Measurements from ENCODE around the gene GPNMB. TPM values are rescaled to one million over a fixed set of nuclear protein-coding genes. Genes with fewer than 3 reads are reported as not detected.
A peak's percentile ranks its signal among the peaks of the same experiment; 100 is the strongest.

The GPNMB gene
- total and polyA plus RNA-seq, 2 of the 13 experiments (the other 11 are each of a cell fraction or from before 2014, with no cell fraction given): 1.1 to 1.6 TPM

GRCh38 chr7:23273141-23273599 is 26.6 kb downstream of the GPNMB start (continued):
- TF ChIP-seq STAT6 (CRISPR knock-in tag; IDR thresholded peaks at IDR 0.05; ENCODE audit: borderline replicate concordance) (no peak), ZEB1 (IDR thresholded peaks at IDR 0.05; ENCODE audit: insufficient replicate concordance, low read depth) (no peak), REST (IDR thresholded peaks at IDR 0.05; ENCODE audit: borderline replicate concordance in 1 of 2, low read depth in 1 of 2, low read length in 2 of 2) (no peak), REL (CRISPR knock-in tag; conservative IDR thresholded peaks at IDR 0.05) (no peak), MBNL3 (CRISPR knock-in tag; conservative IDR thresholded peaks at IDR 0.05) (no peak), IRX3 (CRISPR knock-in tag; IDR thresholded peaks at IDR 0.05; ENCODE audit: borderline replicate concordance, low read depth) (no peak), ZNF24 (IDR thresholded peaks at IDR 0.05) (no peak), RARG (CRISPR knock-in tag; IDR thresholded peaks at IDR 0.05; ENCODE audit: low read depth) (no peak), PHF21A (CRISPR knock-in tag; IDR thresholded peaks at IDR 0.05) (no peak), CSRNP1 (CRISPR knock-in tag; IDR thresholded peaks at IDR 0.05) (0 out of 2 replicates have a peak, but pooled peaks have one; percentile 43), NR2C2 (CRISPR knock-in tag; IDR thresholded peaks at IDR 0.05; ENCODE audit: borderline replicate concordance) (no peak), ZFP41 (CRISPR knock-in tag; IDR thresholded peaks at IDR 0.05; ENCODE audit: borderline replicate concordance) (no peak), ZNF12 (CRISPR knock-in tag; IDR thresholded peaks at IDR 0.05) (no peak), ZNF670 (CRISPR knock-in tag; IDR thresholded peaks at IDR 0.05; ENCODE audit: borderline replicate concordance) (no peak), ZFP36L2 (CRISPR knock-in tag; IDR thresholded peaks at IDR 0.05) (no peak), RAD21 (CRISPR knock-in tag; IDR thresholded peaks at IDR 0.05) (peak; percentile 90)
- TF ChIP-seq, protein P1, sequence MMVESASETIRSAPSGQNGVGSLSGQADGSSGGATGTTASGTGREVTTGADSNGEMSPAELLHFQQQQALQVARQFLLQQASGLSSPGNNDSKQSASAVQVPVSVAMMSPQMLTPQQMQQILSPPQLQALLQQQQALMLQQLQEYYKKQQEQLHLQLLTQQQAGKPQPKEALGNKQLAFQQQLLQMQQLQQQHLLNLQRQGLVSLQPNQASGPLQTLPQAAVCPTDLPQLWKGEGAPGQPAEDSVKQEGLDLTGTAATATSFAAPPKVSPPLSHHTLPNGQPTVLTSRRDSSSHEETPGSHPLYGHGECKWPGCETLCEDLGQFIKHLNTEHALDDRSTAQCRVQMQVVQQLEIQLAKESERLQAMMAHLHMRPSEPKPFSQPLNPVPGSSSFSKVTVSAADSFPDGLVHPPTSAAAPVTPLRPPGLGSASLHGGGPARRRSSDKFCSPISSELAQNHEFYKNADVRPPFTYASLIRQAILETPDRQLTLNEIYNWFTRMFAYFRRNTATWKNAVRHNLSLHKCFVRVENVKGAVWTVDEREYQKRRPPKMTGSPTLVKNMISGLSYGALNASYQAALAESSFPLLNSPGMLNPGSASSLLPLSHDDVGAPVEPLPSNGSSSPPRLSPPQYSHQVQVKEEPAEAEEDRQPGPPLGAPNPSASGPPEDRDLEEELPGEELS (CRISPR knock-in tag; IDR thresholded peaks at IDR 0.05): peak; percentile 35; the same call in 1 of the 2 replicates
- TF ChIP-seq, protein P2, sequence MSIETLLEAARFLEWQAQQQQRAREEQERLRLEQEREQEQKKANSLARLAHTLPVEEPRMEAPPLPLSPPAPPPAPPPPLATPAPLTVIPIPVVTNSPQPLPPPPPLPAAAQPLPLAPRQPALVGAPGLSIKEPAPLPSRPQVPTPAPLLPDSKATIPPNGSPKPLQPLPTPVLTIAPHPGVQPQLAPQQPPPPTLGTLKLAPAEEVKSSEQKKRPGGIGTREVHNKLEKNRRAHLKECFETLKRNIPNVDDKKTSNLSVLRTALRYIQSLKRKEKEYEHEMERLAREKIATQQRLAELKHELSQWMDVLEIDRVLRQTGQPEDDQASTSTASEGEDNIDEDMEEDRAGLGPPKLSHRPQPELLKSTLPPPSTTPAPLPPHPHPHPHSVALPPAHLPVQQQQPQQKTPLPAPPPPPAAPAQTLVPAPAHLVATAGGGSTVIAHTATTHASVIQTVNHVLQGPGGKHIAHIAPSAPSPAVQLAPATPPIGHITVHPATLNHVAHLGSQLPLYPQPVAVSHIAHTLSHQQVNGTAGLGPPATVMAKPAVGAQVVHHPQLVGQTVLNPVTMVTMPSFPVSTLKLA (IDR thresholded peaks at IDR 0.05): no peak

Data from HepG2 (cell line).